Aorta (tissue), 5 donors: Measurements from ENCODE around the gene NPPC. TPM values are rescaled to one million over a fixed set of nuclear protein-coding genes. Genes with fewer than 3 reads are reported as not detected.
"Not testable (repeated sequence)": the region's sequence is repeated elsewhere in the genome, so short reads cannot be mapped to it uniquely, and the experiment has no call there.

Experiments used
- ATAC-seq: fragments of 200-7000 bp; cut with Tn5 transposase; one replicate; pipeline ENCODE4 v1.9.1; 2022; ENCODE audit warnings: moderate library complexity; ENCODE audit not compliant: low FRiP score
- DNase-seq, 2 donors: peaks; one replicate each; pipeline ENCODE4 v3.0.0-alpha.2; 2020
- H3K27ac ChIP-seq, 2 donors: one replicate each; pipeline ENCODE4 v1.5.1; 2013; ENCODE audit warnings: low read length in 2 of 2, mild to moderate bottlenecking in 2 of 2, moderate library complexity in 2 of 2, control low read depth in 1 of 2, inconsistent platforms in 1 of 2, low read depth in 1 of 2
- H3K27me3 ChIP-seq, 2 donors: one replicate each; pipeline ENCODE4 v1.6.1; 2013; ENCODE audit warnings: control low read depth in 1 of 2, low read length in 1 of 2, mild to moderate bottlenecking in 1 of 2, moderate library complexity in 1 of 2; ENCODE audit not compliant: insufficient read depth in 2 of 2, control insufficient read depth in 1 of 2
- H3K36me3 ChIP-seq, 2 donors: one replicate each; pipeline ENCODE4 v1.6.1; 2013; ENCODE audit warnings: control low read depth in 1 of 2, low read length in 1 of 2, mild to moderate bottlenecking in 1 of 2; ENCODE audit not compliant: insufficient read depth in 2 of 2, control insufficient read depth in 1 of 2
- H3K4me1 ChIP-seq, 2 donors: one replicate each; pipeline ENCODE4 v1.6.1; 2013; ENCODE audit warnings: low read length in 2 of 2, control low read depth in 1 of 2, mild to moderate bottlenecking in 1 of 2, moderate library complexity in 1 of 2; ENCODE audit not compliant: insufficient read depth in 2 of 2, control insufficient read depth in 1 of 2
- H3K4me3 ChIP-seq, 2 donors: one replicate each; pipeline ENCODE4 v1.5.1; 2013; ENCODE audit warnings: low read length in 2 of 2, control low read depth in 1 of 2, mild to moderate bottlenecking in 1 of 2
- H3K9me3 ChIP-seq: one replicate; pipeline ENCODE4 v1.6.1; 2013; ENCODE audit warnings: mild to moderate bottlenecking, low read length; ENCODE audit not compliant: control insufficient read depth
- WGBS, 2 donors: extraction: QIAGEN DNeasy Blood & Tissue Kit; methylation state at CpG; one replicate each; pipeline ENCODE4 v1.1.7; 2013; 5-methylcytosine and 5-hydroxymethylcytosine counted together
- intact Hi-C, 2 donors: fragments of 100-400 bp; cut with DNase I; formaldehyde crosslinking; loops; one replicate each; pipeline versions ENCODE4 v1.14.2 to v1.15.0; 2022
- polyA plus RNA-seq, 2 donors: library from polyadenylated mRNA; stranded (reverse); fragments of 200-250 nt; gene quantifications; one replicate each; pipeline ENCODE4 v1.2.3, GENCODE V29; 2013
- total RNA-seq, 2 donors: library from RNA; stranded (reverse); fragmentation: NEBNext Ultra II Directional; extraction: Animal tissue kit (Norgen Biotek cat#: 25700); gene quantifications; one replicate each; pipeline ENCODE4 v1.2.1, GENCODE V29; 2021
- donor health status: healthy with polysubstance abuse.
- donor health status: Bipolar disorder and iron deficiency.
- donor health status: DM: no; HTN: no; CAD: no.
- donor health status: DM: no; HTN: no; CAD: no.
- donor health status: DM: yes; HTN: yes; CAD: no.

The NPPC gene
- total and polyA plus RNA-seq, 4 donors: 0.36 to 0.88 (median 0.49) TPM; not detected in 1

- DNase-seq (no peak), ATAC-seq (no peak)
- Histone ChIP-seq H3K9me3 (no peaks in the 10 kb centered on the region), H3K4me1 (no peaks in the 10 kb centered on the region), H3K4me3 (no peak overlapping the region), H3K27me3 (no peaks in the 10 kb centered on the region), H3K27ac (no peak overlapping the region), H3K36me3 (no peaks in the 10 kb centered on the region)
- 82 to 86% methylated on average over 4 of the region's 4 CpGs for WGBS, 2 donors
- intact Hi-C loops: no loop called here
Measured at GRCh38 chr2:231957913-231958763, 31.9 kb upstream of the NPPC start.

GRCh38 chr2:231955758-231956472 lies 29.7 kb upstream of the NPPC start:
- Histone ChIP-seq H3K36me3 (no peaks in the 10 kb centered on the region), H3K4me1 (no peaks in the 10 kb centered on the region), H3K27me3 (no peaks in the 10 kb centered on the region), H3K27ac (no peak overlapping the region), H3K9me3 (no peaks in the 10 kb centered on the region), H3K4me3 (no peak overlapping the region)
- intact Hi-C loops: no loop called here
- 90 to 92% methylated on average over 8 of the region's 8 CpGs for WGBS, 2 donors
- no peak for ATAC-seq
- DNase-seq: no peak

GRCh38 chr2:231951452-231952035 lies 25.3 kb upstream of the NPPC start:
- ATAC-seq: no peak
- H3K36me3 ChIP-seq: no peaks in the 10 kb centered on the region
- H3K4me1 ChIP-seq: no peaks in the 10 kb centered on the region
- no peak overlapping the region for H3K27ac ChIP-seq
- H3K9me3 ChIP-seq: no peaks in the 10 kb centered on the region
- DNase-seq: no peak
- H3K27me3 ChIP-seq: no peaks in the 10 kb centered on the region
- intact Hi-C loops: no loop called here
- H3K4me3 ChIP-seq: no peak overlapping the region
- WGBS, 2 donors: 91 to 94% methylated on average over 2 of the region's 2 CpGs

- no peaks in the 10 kb centered on the region for H3K36me3 ChIP-seq
- ATAC-seq (no peak), DNase-seq (no peak)
- 83 to 85% methylated on average over 7 of the region's 7 CpGs for WGBS, 2 donors
- H3K27ac ChIP-seq: no peak overlapping the region
- H3K4me3 ChIP-seq: no peak overlapping the region
- H3K27me3 ChIP-seq: no peaks in the 10 kb centered on the region
- no peaks in the 10 kb centered on the region for H3K4me1 ChIP-seq
- peaks cover 1% of the 10 kb centered on the region for H3K9me3 ChIP-seq
- intact Hi-C loops: no loop called here
Measured at GRCh38 chr2:231947694-231948093, 21.5 kb upstream of the NPPC start.

- DNase-seq, H3K27me3 ChIP-seq, H3K4me1 ChIP-seq, H3K36me3 ChIP-seq, H3K4me3 ChIP-seq, H3K9me3 ChIP-seq, intact Hi-C loops, H3K27ac ChIP-seq, ATAC-seq: not testable (repeated sequence)
- WGBS, 2 donors: 78 to 79% methylated on average over 11 of the region's 11 CpGs
Measured at GRCh38 chr2:231947112-231947511, 20.9 kb upstream of the NPPC start.

GRCh38 chr2:231946241-231946814 lies 20.1 kb upstream of the NPPC start:
- H3K9me3 ChIP-seq: peaks cover 1% of the 10 kb centered on the region
- no peak for DNase-seq
- H3K27me3 ChIP-seq: no peaks in the 10 kb centered on the region
- no peaks in the 10 kb centered on the region for H3K4me1 ChIP-seq
- intact Hi-C loops: no loop called here
- no peak for ATAC-seq
- H3K36me3 ChIP-seq: no peaks in the 10 kb centered on the region
- H3K4me3 ChIP-seq: no peak overlapping the region
- 83 to 86% methylated on average over 15 of the region's 15 CpGs for WGBS, 2 donors
- H3K27ac ChIP-seq: no peak overlapping the region

GRCh38 chr2:231942180-231942579 lies 16.0 kb upstream of the NPPC start:
- intact Hi-C loops: no loop called here
- Histone ChIP-seq H3K9me3 (peaks cover 1% of the 10 kb centered on the region), H3K4me1 (no peaks in the 10 kb centered on the region), H3K36me3 (no peaks in the 10 kb centered on the region), H3K27me3 (no peaks in the 10 kb centered on the region), H3K4me3 (no peak overlapping the region), H3K27ac (no peak overlapping the region)
- no peak for ATAC-seq
- 85% methylated on average over 6 of the region's 6 CpGs for WGBS, 2 donors
- DNase-seq: no peak

- Histone ChIP-seq H3K27ac (no peak overlapping the region), H3K27me3 (no peaks in the 10 kb centered on the region), H3K9me3 (peaks cover 1% of the 10 kb centered on the region), H3K4me1 (no peaks in the 10 kb centered on the region), H3K36me3 (no peaks in the 10 kb centered on the region), H3K4me3 (no peak overlapping the region)
- DNase-seq: no peak
- intact Hi-C loops: no loop called here
- 81 to 85% methylated on average over 12 of the region's 12 CpGs for WGBS, 2 donors
- ATAC-seq: no peak
Measured at GRCh38 chr2:231941673-231942072, 15.5 kb upstream of the NPPC start.
